Activated CD4-positive, alpha-beta T cell treated with anti-CD3 and anti-CD28 coated beads, Interleukin-2, amount 50 U/mL, for 4 hours (primary cell): ENCODE results near the gene ESPN.
"Not testable (repeated sequence)": the region's sequence is repeated elsewhere in the genome, so short reads cannot be mapped to it uniquely, and the experiment has no call there.

Source experiments
- DNase-seq, 2 experiments: peaks; one replicate each; pipeline ENCODE4 v3.0.0-alpha.2; 2020

Gene ESPN

GRCh38 chr1:6483761-6484117 lies 59.2 kb downstream of the ESPN start:
- DNase-seq: no peak

- DNase-seq: no peak
Measured at GRCh38 chr1:6484826-6485167, 60.2 kb downstream of the ESPN start.

- DNase-seq: no peak
Measured at GRCh38 chr1:6485168-6486101, 60.9 kb downstream of the ESPN start.

- peak; percentile 88 to 91 for DNase-seq
Measured at GRCh38 chr1:6486433-6487011, 61.9 kb downstream of the ESPN start.

- no peak for DNase-seq
Measured at GRCh38 chr1:6487804-6488484, 63.4 kb downstream of the ESPN start.

- no peak for DNase-seq
Measured at GRCh38 chr1:6488602-6489382, 64.2 kb downstream of the ESPN start.

- no peak for DNase-seq
Measured at GRCh38 chr1:6489383-6489765, 64.8 kb downstream of the ESPN start.

GRCh38 chr1:6489799-6490180 lies 65.2 kb downstream of the ESPN start:
- peak; percentile 69 to 71 for DNase-seq

GRCh38 chr1:6490181-6491080 lies 65.9 kb downstream of the ESPN start:
- DNase-seq: peak; percentile 36 to 37

- no peak for DNase-seq
Measured at GRCh38 chr1:6491081-6491449, 66.5 kb downstream of the ESPN start.

- no peak for DNase-seq
Measured at GRCh38 chr1:6491480-6491962, 66.9 kb downstream of the ESPN start, which contains the start of gene PLEKHG5. Gene PLEKHG5, minus strand, starts transcription at chr1:6491667. Its CDS starts 14,096 bp downstream, at chr1:6477571.

- no peak for DNase-seq
Measured at GRCh38 chr1:6491966-6492365, 67.4 kb downstream of the ESPN start.

GRCh38 chr1:6493834-6494223 lies 69.3 kb downstream of the ESPN start:
- not testable (repeated sequence) for DNase-seq

- no peak for DNase-seq
Measured at GRCh38 chr1:6494627-6495026, 70.1 kb downstream of the ESPN start.

GRCh38 chr1:6495041-6495441 lies 70.5 kb downstream of the ESPN start:
- no peak for DNase-seq

GRCh38 chr1:6495540-6496364 lies 71.2 kb downstream of the ESPN start:
- DNase-seq: no peak

- DNase-seq: no peak
Measured at GRCh38 chr1:6496365-6496721, 71.8 kb downstream of the ESPN start.

GRCh38 chr1:6496890-6497214 lies 72.3 kb downstream of the ESPN start:
- DNase-seq: no peak

- peak in 1 of 2 experiments; percentile 25 for DNase-seq
Measured at GRCh38 chr1:6497215-6497866, 72.8 kb downstream of the ESPN start.

GRCh38 chr1:6497867-6498575 lies 73.4 kb downstream of the ESPN start:
- no peak for DNase-seq
